Activated CD8-positive, alpha-beta memory T cell treated with anti-CD3 and anti-CD28 coated beads, Interleukin-2, amount 50 U/mL, for 4 hours (primary cell): ENCODE results near the gene UVRAG.
"Not testable (repeated sequence)": the region's sequence is repeated elsewhere in the genome, so short reads cannot be mapped to it uniquely, and the experiment has no call there.

Experiments used
- DNase-seq: peaks from one replicate; pipeline ENCODE4 v3.0.0-alpha.2; 2020

UVRAG gene

GRCh38 chr11:76030968-76031590, 216.1 kb downstream of the UVRAG start:
- DNase-seq = no peak

GRCh38 chr11:76033699-76034098, 218.7 kb downstream of the UVRAG start:
- DNase-seq = no peak

GRCh38 chr11:76035020-76035419, 220.0 kb downstream of the UVRAG start:
- DNase-seq = no peak

GRCh38 chr11:76038608-76039007, 223.6 kb downstream of the UVRAG start:
- no peak for DNase-seq

GRCh38 chr11:76041208-76041607, 226.2 kb downstream of the UVRAG start:
- no peak for DNase-seq

DNA sequence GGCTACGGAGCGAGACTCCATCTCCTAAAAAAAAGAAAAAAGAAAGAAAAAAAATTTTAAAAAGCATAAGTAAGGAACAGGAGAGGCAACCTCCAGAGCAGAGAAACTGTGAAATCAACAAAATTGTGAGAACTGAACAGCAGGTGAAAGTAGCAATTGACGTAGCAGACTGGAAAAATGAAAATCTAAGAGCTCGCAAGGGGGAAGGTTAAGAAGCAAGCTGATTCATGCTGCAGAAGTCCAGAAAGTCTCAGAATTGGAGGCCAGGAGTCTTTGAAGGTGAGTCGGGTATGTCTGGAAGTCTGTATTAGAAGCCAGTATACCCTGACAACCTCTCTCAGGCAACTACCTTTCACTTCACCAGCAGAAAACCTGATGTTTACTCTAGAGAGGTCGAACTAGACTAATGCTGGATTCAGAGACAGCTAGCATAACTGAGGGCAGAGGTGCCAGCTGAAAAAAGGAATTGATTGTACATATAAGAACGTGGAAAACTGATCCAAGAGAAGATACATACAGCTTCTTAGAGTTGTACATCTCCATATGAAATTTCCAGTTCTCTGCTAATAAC, 229.8 kb downstream of the UVRAG start:
- no peak for DNase-seq

- DNase-seq = no peak
Measured at GRCh38 chr11:76047231-76047630, 232.2 kb downstream of the UVRAG start.

- no peak for DNase-seq
Measured at GRCh38 chr11:76047766-76048165, 232.8 kb downstream of the UVRAG start.

- no peak for DNase-seq
Measured at GRCh38 chr11:76048763-76049162, 233.8 kb downstream of the UVRAG start.

DNA sequence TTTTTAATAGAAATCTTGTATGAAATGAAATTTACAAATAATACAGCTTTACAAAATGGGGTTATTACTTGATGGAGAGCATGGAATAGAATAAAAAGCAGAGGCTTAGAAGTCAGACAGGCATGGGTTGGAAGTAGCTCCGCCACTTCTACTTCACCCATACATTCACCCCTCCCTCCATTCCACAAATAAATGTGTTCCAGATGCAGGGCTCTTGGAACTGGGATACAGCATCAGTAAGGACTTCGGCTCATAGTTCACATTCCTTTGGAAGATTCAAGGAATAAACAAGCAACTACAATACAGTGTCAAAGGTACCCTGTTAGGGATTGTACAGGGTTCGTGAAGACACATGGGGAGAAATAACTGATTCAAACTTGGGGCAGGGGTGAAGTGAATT, 234.5 kb downstream of the UVRAG start:
- DNase-seq = no peak

GRCh38 chr11:76051937-76052336, 236.9 kb downstream of the UVRAG start:
- DNase-seq = no peak

DNA sequence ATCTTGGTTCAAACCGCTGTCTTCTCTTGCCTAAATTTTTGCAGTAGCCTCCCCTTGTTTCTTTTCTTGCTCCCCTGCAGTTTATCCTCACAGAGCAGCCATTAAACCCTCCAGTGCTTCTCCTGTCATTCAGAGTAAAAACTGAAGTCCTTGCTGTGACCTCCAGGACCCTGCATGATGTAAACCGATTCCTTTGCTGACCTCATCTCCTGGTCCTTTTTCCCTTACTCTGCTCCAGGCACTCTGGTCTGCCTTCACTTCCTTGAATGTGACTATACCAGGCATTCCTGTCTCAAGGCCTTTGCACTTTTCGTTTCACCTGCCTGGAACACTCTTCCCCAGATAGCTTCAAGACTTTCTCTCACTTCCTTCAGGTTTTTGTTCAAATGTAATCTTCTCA, 239.3 kb downstream of the UVRAG start:
- no peak for DNase-seq

- no peak for DNase-seq
Measured at GRCh38 chr11:76056876-76057275, 241.9 kb downstream of the UVRAG start.

GRCh38 chr11:76060475-76061036, 245.5 kb downstream of the UVRAG start:
- not testable (repeated sequence) for DNase-seq

GRCh38 chr11:76062733-76063132, 247.7 kb downstream of the UVRAG start:
- DNase-seq = no peak

- no peak for DNase-seq
Measured at GRCh38 chr11:76064192-76064591, 249.2 kb downstream of the UVRAG start.

- DNase-seq = no peak
Measured at GRCh38 chr11:76067099-76067498, 252.1 kb downstream of the UVRAG start.

DNA sequence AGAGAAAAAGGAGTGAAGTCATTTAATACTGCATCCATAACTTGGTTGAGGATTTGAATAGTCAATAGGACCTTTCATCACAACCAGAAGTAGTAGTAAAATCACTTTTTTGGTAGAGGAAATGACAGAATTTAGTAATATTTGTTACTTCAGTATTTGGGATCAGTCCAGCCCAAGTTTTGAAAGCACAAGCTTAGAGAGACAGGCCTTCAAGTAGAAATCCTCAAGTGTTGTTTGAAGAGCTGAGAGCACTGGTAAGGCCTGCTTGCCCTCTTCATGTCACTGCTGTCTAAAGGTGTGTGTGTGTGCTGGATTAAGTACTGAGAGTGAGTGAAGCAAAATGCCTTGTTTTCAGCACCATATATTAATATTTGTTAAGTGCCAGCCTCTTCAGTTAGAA, 254.0 kb downstream of the UVRAG start:
- no peak for DNase-seq

- no peak for DNase-seq
Measured at GRCh38 chr11:76071090-76071489, 256.1 kb downstream of the UVRAG start.

- DNase-seq = no peak
Measured at GRCh38 chr11:76073724-76074123, 258.7 kb downstream of the UVRAG start.

- DNase-seq = no peak
Measured at GRCh38 chr11:76074148-76075095, 259.4 kb downstream of the UVRAG start.

- no peak for DNase-seq
Measured at GRCh38 chr11:76075716-76076115, 260.7 kb downstream of the UVRAG start.

- not testable (repeated sequence) for DNase-seq
Measured at GRCh38 chr11:76076253-76076652, 261.2 kb downstream of the UVRAG start.

DNA sequence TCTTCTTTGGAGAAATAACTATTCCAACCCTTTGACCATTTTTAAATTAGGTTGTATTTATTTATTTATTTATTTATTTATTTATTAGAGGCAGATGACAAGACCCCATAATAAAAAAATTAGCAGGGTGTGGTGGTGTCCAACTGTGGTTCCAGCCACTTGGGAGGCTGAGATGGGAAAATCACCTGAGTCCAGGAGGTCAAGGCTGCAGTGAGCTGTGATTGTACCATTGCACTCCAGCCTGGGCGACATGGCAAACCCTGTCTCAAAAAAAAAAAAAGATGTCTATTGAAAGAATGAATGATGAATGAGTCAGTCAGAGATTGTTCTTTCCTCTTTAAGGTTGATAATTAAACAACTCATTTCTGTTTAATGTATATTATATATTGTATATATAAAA, 261.7 kb downstream of the UVRAG start:
- no peak for DNase-seq
